Right renal cortex interstitium (tissue), 3 donors: ENCODE results near the gene SH3BP4. TPM values are rescaled to one million over a fixed set of nuclear protein-coding genes. Genes with fewer than 3 reads are reported as not detected.

Experiments used
- DNase-seq, 3 donors: peaks; one replicate each; pipeline ENCODE4 v3.0.0-alpha.2; 2013; ENCODE audit warnings: low read depth in 3 of 3, low spot score in 2 of 3
- polyA plus RNA-seq, 3 donors: library from polyadenylated mRNA; unstranded; fragments of 120-200 nt; gene quantifications; one replicate each; pipeline ENCODE4 v1.2.1, GENCODE V29; 2013; ENCODE audit not compliant: insufficient read length in 3 of 3

SH3BP4 gene, protein sequence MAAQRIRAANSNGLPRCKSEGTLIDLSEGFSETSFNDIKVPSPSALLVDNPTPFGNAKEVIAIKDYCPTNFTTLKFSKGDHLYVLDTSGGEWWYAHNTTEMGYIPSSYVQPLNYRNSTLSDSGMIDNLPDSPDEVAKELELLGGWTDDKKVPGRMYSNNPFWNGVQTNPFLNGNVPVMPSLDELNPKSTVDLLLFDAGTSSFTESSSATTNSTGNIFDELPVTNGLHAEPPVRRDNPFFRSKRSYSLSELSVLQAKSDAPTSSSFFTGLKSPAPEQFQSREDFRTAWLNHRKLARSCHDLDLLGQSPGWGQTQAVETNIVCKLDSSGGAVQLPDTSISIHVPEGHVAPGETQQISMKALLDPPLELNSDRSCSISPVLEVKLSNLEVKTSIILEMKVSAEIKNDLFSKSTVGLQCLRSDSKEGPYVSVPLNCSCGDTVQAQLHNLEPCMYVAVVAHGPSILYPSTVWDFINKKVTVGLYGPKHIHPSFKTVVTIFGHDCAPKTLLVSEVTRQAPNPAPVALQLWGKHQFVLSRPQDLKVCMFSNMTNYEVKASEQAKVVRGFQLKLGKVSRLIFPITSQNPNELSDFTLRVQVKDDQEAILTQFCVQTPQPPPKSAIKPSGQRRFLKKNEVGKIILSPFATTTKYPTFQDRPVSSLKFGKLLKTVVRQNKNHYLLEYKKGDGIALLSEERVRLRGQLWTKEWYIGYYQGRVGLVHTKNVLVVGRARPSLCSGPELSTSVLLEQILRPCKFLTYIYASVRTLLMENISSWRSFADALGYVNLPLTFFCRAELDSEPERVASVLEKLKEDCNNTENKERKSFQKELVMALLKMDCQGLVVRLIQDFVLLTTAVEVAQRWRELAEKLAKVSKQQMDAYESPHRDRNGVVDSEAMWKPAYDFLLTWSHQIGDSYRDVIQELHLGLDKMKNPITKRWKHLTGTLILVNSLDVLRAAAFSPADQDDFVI
- 10 to 100 TPM; 43.5 to 45.0 (median 43.6) TPM for polyA plus RNA-seq

DNA sequence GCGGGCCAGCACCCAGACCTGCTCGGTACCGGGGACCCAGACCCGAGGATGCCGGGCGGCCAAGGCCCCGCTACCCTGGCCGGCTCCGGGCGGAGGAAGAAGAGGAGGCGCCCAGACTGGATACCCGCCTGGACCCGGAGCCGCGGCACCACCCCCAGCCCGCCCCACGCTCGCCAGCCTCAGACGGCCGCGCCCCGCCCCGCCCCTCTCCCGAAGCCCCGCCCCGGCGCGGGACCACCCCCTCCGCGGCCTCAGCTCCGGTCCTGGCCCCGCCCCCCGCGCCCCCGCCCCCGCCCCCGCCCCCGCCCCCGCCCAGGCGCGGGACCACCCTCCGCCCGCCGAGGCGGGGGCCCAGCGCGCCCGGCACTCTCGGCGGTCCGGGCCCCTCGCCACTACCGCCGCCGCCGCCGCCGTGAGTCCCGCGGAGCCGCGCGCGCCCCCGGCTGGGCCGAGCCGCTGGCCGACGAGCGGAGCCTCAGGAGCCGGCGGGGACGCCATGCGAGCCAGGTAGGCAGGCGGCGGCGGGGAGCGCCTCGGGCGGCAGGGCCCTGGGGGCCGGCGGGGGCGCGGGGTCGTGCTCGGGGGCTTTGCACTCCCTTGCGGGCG is at the start of gene SH3BP4:
Gene SH3BP4 (plus strand): TSS at position 354 of the 606 bp plus-strand sequence. CDS start 82,986 bp downstream, outside the sequence.
- no peak for DNase-seq

DNA sequence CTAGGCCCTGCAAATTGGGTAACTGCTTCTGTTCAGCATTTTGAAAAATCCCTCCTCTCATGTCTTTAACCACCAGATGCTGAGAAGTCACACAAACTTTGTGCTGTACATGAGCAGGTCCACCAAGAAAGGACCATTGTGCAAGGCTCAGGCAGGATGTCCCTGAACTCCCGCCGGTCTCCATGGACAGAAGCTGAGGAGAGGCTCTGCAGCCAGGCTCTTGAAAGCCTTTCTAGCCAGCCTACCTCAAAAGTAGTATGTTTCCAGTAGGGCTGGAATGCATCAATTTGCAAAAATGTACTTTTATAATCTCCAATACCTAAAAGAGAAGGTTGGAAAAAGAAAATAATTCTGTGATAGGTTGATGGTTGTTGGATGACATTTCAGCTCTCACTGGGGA is 47.0 kb upstream of the SH3BP4 start:
- no peak for DNase-seq

DNA sequence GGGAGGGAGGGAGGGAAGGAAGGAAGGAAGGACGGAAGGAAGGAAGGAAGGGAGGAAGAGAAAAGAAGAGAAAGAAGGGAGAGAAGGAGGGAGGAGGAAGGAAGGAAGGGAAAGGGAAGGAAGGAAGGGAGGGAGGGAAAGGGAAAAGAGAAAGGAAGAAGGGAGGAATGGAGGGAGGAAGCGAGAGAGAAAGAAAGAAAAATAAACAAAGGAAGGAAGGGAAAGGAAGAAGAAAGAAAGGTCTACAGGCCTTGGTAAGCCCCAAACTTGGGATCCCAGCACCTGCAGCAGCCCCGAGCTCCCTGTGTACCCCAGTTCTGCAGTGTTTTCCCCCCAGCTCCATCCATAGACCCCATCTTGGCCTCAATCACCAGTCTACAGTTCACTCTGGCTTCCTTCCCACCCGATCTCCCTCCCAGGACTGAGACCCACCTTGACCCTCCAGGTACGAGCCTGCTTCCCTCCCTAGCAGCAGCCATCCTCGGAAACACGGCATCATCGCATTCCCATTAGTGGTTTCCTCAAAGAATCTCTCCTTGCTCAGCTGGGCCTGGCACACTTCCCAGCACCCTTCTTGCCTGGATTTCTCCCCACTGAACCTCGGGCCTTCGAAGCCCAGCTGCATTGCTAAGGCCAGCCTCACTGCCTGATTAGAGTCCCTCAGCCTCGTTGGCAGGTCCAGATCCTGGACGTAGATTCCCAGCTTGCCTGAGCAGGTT is 46.1 kb upstream of the SH3BP4 start:
- no peak for DNase-seq

DNA sequence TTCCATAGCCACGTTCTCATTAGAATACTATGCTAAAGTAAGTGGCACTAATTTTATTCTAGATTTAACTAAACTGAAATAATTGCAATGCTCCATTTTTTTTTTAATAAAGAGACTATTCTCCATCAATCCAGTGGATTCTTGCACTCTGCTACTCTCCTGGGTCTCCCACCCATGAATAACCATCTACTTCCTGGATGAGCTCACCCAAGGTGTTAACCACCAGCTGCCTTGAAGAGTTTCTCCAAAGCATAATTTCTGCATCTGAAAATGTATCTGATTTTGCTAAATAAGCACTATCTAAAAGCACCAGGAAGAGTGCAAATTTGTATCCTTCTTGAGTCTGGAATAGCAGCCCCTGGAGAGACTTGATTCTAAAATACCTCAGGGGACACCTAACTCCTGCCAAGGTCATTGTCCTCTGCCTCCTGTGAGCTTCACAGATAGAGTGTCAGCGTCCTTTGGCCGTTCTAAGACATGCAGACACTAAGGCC is 41.6 kb upstream of the SH3BP4 start:
- DNase-seq: no peak

DNA sequence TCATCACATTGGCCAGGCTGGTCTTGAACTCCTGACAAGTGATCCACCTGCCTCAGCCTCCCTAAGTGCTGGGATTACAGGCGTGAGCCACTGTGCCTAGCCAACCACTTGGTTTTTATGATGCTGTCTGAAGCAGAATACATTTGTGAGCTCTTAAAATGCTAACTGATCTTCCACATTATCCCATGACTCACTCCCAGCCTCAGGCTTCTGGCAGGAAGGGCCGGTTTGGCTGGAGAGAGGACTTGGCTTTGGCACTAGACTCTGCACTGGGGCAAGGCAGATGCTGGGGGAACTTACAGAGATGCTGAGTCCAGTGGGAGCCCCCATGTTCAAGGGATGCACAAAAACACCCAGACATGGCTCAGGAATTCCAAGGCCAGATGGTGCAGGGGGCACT is 40.5 kb upstream of the SH3BP4 start:
- DNase-seq: no peak

DNA sequence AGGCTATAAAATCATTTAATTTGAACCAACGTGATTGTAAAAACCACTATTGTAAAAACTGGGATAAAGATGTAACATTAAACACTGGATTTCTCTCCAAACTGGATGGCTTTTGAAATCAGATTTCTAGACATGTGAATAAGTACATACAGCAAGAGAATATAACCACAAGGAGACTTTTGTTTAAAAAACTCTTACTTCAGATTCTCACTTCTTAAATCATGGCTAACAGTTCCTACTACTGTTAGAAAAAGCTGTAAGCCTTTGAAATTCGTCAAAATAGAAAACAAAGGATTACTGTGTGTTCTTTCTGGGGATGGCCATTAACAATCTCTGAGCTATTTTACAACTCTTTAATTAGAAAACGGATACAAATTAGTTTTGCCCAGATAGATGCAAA is 39.4 kb upstream of the SH3BP4 start:
- DNase-seq: no peak

DNA sequence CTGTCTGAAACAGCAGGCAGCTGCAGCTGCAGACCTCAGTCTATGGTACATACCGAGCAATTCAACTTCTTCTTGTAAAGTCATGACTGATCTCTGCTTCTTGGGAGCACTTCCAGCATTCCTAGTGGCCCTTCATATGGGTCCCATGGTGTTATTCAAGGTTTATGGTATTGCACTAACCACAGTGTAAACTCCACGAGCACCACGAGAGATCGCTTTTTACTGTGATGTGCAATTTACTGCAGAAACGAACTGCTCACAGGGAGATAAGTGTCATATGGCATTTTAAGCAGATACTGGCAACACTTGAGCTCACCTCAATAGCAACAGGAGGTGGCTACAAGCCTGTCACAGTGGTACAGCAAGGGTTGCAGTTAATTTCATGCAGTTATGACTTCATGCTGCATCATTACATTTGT is 38.6 kb upstream of the SH3BP4 start:
- DNase-seq: no peak

DNA sequence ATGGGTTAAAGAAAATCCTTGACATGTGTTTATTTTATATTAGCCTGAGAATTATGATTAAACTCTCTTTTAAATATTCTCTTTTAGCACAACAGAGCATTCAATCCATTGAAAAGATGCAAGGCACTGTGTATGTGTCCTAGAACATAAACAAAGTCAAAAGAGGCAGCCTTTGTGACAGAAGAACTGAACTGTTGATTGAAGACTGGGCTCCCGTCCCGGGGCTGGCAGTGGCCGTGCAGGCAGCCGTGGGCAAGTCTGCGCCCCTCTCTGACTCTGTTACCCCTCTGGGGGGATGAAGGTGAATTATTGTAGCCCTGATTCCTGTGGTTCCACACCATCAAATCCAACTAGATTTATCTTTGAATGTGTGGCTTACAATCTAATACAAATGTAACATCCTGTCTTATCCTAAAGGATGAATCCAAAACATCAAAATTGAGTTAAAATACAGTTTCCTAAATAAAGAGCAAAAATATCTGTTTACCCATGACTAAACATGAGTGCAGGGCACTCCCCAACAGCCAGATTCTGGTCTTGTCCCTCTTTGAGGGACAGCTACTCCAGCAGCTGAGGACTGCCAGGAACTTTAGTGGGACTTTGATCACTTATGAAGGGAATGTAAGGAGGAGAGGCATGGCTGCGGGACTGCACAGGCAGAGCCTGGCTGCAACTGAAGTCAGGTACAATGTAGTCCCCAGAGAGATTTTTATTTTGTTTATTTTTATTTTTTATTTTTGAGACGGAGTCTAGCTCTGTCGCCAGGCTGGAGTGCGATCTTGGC is 37.3 kb upstream of the SH3BP4 start:
- no peak for DNase-seq

DNA sequence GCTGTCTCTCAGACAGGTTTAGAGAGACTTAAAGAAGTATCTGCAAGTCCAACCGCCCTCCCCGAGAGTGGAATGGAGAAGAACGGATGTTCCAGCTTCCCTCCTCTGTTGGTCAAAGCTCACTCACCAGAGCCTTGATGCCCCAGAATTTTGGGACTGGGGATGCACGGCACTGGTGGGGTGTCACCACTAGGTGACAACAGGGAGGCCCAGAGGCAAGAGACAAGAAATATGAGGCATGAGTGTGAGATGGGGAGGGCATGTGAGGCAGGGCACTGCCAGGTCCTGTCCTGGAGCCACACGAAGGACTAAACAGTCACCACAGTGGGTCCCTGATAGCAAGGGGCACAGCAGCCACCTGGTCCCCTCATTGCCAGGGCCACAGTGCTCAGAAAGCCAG is 35.1 kb upstream of the SH3BP4 start:
- DNase-seq: no peak

DNA sequence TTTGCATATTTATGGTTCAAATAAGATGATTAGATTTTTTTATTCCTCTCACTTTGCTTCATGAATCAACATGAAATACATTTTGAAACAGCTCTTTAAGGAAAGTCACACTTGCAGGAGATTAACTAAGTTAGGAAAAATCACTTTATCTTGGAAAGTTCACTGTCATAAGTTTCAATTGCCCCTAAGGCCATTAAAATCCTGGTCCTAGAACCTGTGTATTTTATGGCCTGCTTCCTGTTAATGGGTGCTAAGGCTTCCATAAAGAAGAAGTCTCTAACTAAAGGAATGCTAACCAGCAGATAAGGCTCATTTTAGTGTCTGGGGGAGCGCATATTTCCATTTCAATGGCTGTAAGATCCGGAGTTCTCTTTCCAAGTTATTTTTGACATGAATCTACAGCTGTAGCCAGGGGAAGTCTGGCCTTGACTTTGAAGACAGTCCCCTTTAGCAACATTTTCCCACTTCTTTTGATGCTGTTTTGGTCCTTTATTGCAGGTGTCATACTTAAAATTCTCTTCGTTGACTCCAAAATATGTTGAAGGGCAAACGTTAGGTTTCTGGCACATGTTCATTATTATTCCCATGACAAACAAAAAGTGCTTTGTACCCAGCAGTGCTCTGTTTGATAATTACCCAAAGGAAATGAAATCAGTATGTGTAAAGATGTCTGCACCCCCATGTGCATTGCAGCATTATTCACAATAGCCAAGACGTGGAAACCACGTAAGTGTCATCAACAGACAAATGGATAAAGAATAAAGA is 34.4 kb upstream of the SH3BP4 start:
- no peak for DNase-seq

DNA sequence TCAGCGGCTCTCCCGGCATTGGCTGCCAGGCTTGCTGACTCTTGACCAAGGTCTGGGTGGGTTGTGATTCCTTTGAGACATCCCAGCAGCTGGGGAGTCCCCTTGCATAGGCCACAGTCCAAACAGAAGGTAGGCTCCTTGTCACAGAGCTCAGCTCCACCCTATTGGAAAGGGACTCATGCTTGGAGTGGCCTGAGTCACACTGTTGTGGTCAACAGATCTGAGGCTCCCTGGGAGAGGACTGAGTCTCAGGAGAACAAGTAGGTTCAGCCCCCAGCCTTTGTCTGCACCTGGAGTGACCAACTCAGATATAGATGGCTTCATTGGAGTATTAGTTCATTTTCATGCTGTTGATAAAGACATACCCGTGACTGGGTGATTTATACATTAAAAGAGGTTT is 32.1 kb upstream of the SH3BP4 start:
- DNase-seq: no peak

DNA sequence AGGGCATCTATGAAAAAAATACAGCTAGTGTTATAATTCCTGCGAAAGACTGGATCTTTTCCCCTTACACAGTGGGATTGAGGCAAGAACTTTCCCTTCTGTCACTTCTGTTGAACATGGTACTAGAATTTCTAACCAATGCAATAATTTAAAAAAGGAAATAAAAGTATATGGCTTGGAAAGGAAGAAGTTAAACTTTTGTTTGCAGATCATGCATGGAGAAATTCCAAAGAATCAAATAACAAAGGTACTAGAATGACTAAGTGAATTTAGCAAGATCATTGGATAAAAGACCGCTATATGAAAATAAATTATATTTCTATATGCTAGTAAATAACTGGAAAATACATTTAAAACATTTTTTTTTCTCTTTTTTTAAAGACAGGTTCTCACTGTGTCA is 31.0 kb upstream of the SH3BP4 start:
- no peak for DNase-seq

DNA sequence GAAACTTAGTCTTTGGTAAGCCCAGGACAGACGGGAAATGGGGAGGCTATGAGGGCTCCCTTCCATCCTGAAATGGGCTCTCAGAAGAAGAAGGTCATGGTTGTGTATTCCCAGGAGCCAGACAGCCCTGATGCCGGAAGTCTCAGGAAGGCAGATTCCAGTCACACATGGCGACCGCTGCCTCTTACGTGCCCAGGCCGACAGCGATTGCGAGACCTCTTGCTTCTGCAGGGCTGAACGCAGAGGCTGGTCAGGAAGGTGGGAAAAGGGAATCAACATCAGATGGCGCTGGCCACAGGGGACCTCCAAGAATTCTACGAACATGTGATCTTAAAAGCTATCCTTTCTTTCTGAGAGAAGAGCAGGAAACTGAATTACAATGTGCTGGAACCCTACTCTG is 22.8 kb upstream of the SH3BP4 start:
- no peak for DNase-seq

DNA sequence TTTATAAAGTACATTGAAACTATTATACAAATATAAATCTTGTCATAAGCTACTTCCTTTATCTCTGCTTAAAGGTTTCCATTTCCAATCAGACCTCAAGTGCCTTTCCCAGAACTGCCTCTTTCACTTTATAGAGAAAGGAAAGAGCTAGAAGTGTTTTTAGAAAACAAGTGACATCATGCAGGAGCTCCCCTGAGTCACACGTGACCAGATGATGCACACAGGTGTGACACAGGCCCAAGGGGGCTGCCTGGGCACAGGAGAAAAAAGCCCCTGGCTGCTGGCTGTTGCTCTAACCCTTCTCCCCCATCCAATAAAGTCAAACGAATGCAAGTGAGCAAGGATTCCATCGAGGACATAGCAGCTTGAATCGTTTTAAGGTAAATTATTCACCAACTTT is 21.4 kb upstream of the SH3BP4 start:
- DNase-seq: no peak

DNA sequence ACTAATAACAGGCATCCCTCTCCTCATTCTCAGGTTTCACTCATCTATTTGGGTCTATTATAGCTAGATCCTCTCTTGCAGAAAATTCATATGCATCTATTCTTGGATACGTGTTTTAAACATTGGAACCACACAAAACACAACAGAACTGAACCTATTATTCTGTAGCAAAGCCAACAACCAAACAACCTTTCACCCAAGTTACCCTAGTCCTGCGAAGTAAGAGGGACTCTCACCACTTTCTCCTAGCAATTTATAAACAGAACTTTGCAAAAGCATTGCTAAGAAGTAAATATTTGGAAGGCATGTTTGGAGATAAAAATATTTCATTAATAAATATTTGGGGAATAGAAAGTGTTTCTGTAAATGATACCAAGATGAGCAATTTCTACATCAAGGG is 20.4 kb upstream of the SH3BP4 start:
- DNase-seq: no peak

DNA sequence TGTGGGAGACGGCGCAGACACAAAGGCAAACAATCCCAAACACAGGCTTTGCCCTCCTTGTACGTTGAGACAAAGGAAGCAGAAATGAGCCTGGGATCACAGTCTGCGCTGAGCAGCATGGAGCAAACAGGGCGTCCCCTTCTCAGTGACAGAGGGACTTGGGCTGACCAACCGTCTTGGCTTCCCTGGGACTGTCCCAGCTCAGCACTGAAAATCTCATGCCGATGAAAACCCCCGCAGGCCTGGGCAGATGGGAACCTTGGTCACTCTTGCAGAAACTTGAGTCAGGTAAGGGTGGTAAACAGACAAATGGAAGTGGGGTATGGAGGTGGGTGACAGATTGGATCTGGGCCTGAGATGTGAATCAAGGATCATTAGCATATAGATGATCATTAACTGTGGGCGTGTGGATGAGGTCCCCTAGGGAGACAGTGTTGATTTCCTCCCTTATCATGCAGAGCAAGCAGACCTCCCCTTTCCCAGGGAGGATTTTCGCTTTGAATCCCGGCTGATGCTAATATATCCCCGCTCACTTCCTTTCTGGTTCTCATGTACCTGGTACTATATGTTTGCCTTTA is 19.1 kb upstream of the SH3BP4 start:
- no peak for DNase-seq

DNA sequence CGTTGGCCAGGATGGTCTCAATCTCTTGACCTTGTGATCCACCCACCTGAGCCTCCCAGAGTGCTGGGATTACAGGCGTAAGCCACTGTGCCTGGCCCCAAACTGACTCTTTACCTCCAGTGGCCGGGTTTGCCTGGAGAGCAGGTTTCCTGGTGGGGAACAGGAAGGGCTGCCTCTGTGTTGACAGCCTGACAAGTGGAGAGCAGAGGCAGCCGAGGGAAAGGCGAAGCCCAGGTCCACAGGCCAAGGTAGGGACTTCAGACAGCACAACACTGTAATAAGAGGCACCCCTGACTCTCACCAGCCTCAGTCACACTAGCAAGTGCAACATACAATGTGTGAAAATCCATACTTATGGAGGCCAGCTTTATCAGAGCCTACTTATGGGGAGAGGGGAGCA is 16.5 kb upstream of the SH3BP4 start:
- no peak for DNase-seq

DNA sequence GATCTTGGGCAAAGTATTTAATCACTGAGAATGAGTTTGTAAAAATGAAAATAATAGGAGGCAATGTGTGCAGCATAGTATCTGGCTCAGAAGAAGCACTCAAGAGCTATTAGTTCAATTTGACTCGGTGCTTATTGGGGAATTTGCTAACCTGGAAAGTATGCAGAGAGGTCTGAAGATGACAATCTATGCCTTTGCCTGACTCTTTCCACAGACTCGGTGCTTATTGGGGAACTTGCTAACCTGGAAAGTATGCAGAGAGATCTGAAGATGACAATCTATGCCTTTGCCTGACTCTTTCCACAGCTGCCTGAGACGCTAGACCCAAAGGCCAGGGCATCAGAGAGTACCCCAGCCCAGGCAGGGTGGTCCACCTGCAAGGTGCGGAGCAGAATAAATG is 12.2 kb upstream of the SH3BP4 start:
- no peak for DNase-seq

DNA sequence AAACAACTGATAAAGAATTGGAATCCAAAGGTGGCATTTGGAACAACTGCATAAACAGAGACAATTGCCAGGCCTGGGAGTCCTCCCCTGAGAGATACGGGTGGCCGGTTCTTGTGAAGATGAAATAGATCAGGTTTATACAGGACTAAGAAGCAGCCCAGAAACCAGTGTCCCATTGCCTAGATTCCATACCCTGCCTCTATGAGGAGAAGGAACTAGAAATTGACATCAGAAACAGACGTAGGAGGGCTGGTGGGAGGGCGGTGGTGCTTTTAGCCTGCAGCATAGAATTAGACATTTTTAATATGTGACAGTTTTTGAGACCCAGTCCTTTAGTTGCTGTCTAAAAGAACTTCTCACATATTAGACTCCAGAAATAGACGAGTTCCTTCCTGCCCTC is 11.8 kb upstream of the SH3BP4 start:
- no peak for DNase-seq
